Loucy (cell line): ENCODE measurements around the gene TNPO1.

Source experiments
- H2AFZ ChIP-seq: fragments of 200-600 bp; sonication (generic); 2 replicates; pipeline ENCODE4 v1.6.0; 2016; ENCODE audit warnings: antibody characterized with exemption, mild to moderate bottlenecking, low read length, moderate library complexity
- H3F3A ChIP-seq: fragments of 200-600 bp; 2 replicates; pipeline ENCODE4 v1.6.0; 2016; ENCODE audit warnings: antibody characterized with exemption, low read depth, mild to moderate bottlenecking
- H3K27me3 ChIP-seq: fragments of 200-600 bp; sonication (generic); 2 replicates; pipeline ENCODE4 v1.6.1; 2014; ENCODE audit warnings: low read length, mild to moderate bottlenecking; ENCODE audit not compliant: insufficient read depth, poor library complexity, severe bottlenecking
- H3K36me3 ChIP-seq: fragments of 200-600 bp; sonication (generic); 2 replicates; pipeline ENCODE4 v1.6.1; 2016; ENCODE audit warnings: low read length; ENCODE audit not compliant: insufficient read depth
- H3K4me1 ChIP-seq: fragments of 200-600 bp; sonication (generic); 2 replicates; pipeline ENCODE4 v1.5.1; 2014; ENCODE audit warnings: low read length, mild to moderate bottlenecking; ENCODE audit not compliant: insufficient read depth, poor library complexity, severe bottlenecking
- H3K4me2 ChIP-seq: fragments of 200-600 bp; sonication (generic); 2 replicates; pipeline ENCODE4 v1.6.0; 2014; ENCODE audit warnings: antibody characterized with exemption, low read length, low read depth, mild to moderate bottlenecking; ENCODE audit not compliant: poor library complexity, severe bottlenecking
- H3K4me3 ChIP-seq: fragments of 200-600 bp; sonication (generic); 2 replicates; pipeline ENCODE4 v1.5.1; 2014; ENCODE audit warnings: low read length, mild to moderate bottlenecking, mixed read lengths; ENCODE audit not compliant: poor library complexity, severe bottlenecking
- H3K79me2 ChIP-seq: fragments of 200-600 bp; sonication (generic); 2 replicates; pipeline ENCODE4 v1.6.1; 2014; ENCODE audit warnings: low read length; ENCODE audit not compliant: insufficient read depth
- H3K9ac ChIP-seq: fragments of 200-600 bp; sonication (generic); 2 replicates; pipeline ENCODE4 v1.6.0; 2014; ENCODE audit warnings: mild to moderate bottlenecking, low read depth, low read length, moderate library complexity; ENCODE audit not compliant: poor library complexity, severe bottlenecking
- H3K9me2 ChIP-seq: fragments of 200-600 bp; sonication (generic); replicated peaks from 2 replicates; pipeline ENCODE4 v1.6.1; 2016; ENCODE audit warnings: low read depth, low read length, mixed read lengths
- H3K9me3 ChIP-seq: fragments of 200-600 bp; sonication (generic); 2 replicates; pipeline ENCODE4 v1.6.1; 2014; ENCODE audit warnings: mild to moderate bottlenecking, antibody characterized with exemption, low read length, low read depth; ENCODE audit not compliant: insufficient read depth
- H4K20me1 ChIP-seq: fragments of 200-600 bp; sonication (generic); 2 replicates; pipeline ENCODE4 v1.6.0; 2014; ENCODE audit warnings: antibody characterized with exemption, low read length, mild to moderate bottlenecking; ENCODE audit not compliant: insufficient read depth, poor library complexity, severe bottlenecking
- EZH2phosphoT487 ChIP-seq: fragments of 200-600 bp; IDR thresholded peaks from 2 replicates; pipeline ENCODE4 v1.6.1; 2018; ENCODE audit warnings: antibody characterized with exemption, mild to moderate bottlenecking, moderate library complexity, borderline replicate concordance
- TF ChIP-seq, protein P1 (sequence below): fragments of 200-600 bp; sonication (generic); conservative IDR thresholded peaks from 2 replicates; pipeline ENCODE4 v1.5.1; 2014; ENCODE audit warnings: mild to moderate bottlenecking, antibody characterized with exemption, low read length

The TNPO1 gene

DNA sequence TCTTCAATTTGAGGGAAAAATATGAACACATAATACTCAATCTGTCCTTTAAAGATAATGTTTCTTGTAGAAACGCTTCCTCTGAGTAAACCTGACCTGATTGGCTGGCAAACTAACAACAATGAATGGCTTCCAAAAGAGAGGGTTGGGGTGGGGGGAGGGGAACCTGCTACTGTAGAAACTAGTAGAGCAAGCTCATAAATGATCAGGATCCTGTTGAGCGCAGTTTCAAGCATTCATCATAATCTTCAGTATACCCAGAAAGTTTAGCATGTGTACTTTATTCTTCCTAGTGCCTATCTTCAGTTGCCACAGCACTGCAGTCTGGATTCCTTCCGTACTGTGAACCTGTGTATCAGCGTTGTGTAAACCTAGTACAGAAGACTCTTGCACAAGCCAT is 76.4 kb downstream of the TNPO1 start:
- Histone ChIP-seq H2AFZ (no peak overlapping the region), H3K4me3 (no peak overlapping the region), H3K79me2 (no peaks in the 10 kb centered on the region), H3K36me3 (peaks cover 87% of the 10 kb centered on the region), H3K9me3 (no peaks in the 10 kb centered on the region), H3K4me1 (peaks cover 5% of the 10 kb centered on the region), H4K20me1 (peaks cover 17% of the 10 kb centered on the region), H3K27me3 (no peaks in the 10 kb centered on the region), H3F3A (no peaks in the 10 kb centered on the region), H3K4me2 (no peak overlapping the region), H3K9me2 (no peaks in the 10 kb centered on the region), H3K9ac (no peak overlapping the region)
- TF ChIP-seq, protein P1, sequence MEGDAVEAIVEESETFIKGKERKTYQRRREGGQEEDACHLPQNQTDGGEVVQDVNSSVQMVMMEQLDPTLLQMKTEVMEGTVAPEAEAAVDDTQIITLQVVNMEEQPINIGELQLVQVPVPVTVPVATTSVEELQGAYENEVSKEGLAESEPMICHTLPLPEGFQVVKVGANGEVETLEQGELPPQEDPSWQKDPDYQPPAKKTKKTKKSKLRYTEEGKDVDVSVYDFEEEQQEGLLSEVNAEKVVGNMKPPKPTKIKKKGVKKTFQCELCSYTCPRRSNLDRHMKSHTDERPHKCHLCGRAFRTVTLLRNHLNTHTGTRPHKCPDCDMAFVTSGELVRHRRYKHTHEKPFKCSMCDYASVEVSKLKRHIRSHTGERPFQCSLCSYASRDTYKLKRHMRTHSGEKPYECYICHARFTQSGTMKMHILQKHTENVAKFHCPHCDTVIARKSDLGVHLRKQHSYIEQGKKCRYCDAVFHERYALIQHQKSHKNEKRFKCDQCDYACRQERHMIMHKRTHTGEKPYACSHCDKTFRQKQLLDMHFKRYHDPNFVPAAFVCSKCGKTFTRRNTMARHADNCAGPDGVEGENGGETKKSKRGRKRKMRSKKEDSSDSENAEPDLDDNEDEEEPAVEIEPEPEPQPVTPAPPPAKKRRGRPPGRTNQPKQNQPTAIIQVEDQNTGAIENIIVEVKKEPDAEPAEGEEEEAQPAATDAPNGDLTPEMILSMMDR: no peak
- no peak for TF ChIP-seq EZH2phosphoT487

- TF ChIP-seq, protein P1: no peak
- TF ChIP-seq EZH2phosphoT487: no peak
- Histone ChIP-seq H3K27me3 (no peaks in the 10 kb centered on the region), H3K9me2 (no peaks in the 10 kb centered on the region), H3K9me3 (no peaks in the 10 kb centered on the region), H2AFZ (no peak overlapping the region), H3K36me3 (peaks cover 91% of the 10 kb centered on the region), H3K79me2 (no peaks in the 10 kb centered on the region), H4K20me1 (peaks cover 7% of the 10 kb centered on the region), H3K4me3 (no peak overlapping the region), H3K4me2 (no peak overlapping the region), H3K4me1 (no peaks in the 10 kb centered on the region), H3K9ac (no peak overlapping the region), H3F3A (no peaks in the 10 kb centered on the region)
Observed at GRCh38 chr5:72895758-72896157, 79.3 kb downstream of the TNPO1 start.

GRCh38 chr5:72906806-72907205 is 90.3 kb downstream of the TNPO1 start:
- Histone ChIP-seq H3K79me2 (no peaks in the 10 kb centered on the region), H3F3A (no peaks in the 10 kb centered on the region), H3K27me3 (no peaks in the 10 kb centered on the region), H3K9me2 (no peaks in the 10 kb centered on the region), H4K20me1 (no peaks in the 10 kb centered on the region), H3K9me3 (no peaks in the 10 kb centered on the region), H2AFZ (no peak overlapping the region), H3K36me3 (peaks cover 76% of the 10 kb centered on the region), H3K4me1 (no peaks in the 10 kb centered on the region), H3K4me3 (no peak overlapping the region), H3K9ac (no peak overlapping the region), H3K4me2 (no peak overlapping the region)
- TF ChIP-seq EZH2phosphoT487: no peak
- TF ChIP-seq, protein P1: no peak
